NCI-H2171 (cell line): ENCODE data around the gene CRIM1.

Experiments
- DNase-seq: peaks from one replicate; lab custom pipeline; 2025; lab: John Stamatoyannopoulos, UW

The CRIM1 gene

DNA sequence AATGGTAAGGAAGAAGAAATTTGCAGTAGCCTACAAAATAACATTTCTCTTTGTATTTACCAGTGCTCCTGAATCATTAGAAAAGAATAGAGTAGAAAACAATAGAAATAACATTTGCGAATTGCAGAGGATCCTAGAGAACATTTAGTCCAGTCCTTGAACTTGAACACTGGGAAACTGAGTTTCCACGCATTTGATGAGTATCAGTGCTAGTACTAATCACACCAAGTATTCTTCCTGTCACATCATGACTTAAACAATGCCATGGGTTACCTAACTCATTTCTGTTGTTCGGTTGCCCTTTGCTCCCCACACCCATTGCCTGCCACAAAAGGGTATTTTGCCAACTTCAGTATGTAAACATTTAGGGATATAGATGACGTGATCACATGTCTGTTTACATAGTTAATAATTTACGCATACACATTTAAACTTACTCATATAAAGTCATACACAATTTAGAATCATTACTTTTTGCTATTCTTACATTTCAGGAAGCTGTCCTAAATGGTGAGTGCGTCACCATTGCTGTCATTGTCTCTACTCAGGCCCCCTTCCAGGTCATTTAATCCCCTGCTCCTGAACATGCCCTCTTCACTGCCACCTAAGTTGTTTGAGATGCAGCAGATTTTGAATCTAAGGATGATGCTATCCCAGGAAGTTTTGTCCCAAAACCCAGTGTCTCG, 42.3 kb downstream of the CRIM1 start:
- no peak for DNase-seq

DNA sequence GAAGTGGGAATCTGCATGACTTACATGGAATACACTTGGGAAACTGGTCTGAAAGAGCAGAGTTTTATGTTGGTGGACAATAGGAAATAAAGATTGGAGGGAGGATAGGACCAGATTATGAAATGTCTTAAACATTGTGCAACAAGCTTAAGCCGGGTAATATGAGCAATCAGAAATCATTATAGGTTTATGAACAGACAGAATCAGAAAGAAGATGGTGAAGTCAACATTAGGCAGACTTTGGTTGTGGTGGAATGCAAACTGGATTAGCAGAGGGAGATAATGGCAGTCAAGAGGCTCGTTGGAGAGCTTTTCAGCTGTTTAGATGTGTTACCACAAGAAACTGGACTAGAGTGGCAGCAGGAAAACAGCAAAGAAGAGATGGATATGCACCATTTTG, 43.5 kb downstream of the CRIM1 start:
- no peak for DNase-seq

DNA sequence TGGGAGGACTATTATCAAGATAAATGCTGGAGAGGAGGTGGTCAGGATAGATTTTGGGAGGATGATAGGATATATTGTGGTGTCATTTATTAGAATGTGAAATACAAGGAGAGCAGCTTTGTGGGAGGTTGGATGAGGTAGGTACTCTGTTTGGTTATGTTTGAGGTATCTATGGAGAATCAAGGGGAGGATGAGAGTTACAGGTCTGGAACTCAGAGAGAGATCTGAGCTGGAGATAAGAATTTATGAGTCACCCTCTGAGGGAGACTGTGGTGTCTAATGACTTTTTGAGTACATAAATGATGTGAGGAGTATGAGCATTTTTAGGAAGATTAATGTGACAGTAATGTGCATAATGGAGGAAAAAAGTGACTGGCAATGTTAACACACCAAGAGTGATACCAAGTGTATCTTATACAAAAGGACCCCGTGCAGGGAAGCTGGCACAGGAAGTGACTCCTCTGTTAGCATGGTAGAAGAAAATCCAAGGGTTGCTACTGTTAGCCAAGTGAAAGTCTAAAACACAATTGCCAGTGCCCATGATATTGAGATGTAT, 48.2 kb downstream of the CRIM1 start:
- DNase-seq: no peak

DNA sequence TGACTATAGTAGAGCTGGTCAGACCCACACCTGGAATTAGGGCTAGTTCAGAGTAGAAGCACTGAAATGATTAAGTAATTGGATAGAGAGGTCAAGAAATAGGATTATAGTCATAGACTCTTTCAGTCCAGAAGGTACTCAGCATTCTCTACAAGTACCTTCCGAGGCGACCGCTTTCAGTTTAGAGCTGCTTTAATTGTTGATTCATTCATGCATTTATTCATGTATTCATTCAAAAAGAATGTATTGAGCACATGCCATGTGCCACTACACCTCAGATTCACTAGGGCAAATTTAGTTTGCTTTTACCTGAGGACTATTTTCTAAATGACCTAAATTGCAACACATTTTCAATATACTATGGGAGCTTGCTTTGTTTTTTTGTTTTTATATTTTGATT, 48.7 kb downstream of the CRIM1 start:
- DNase-seq: no peak

DNA sequence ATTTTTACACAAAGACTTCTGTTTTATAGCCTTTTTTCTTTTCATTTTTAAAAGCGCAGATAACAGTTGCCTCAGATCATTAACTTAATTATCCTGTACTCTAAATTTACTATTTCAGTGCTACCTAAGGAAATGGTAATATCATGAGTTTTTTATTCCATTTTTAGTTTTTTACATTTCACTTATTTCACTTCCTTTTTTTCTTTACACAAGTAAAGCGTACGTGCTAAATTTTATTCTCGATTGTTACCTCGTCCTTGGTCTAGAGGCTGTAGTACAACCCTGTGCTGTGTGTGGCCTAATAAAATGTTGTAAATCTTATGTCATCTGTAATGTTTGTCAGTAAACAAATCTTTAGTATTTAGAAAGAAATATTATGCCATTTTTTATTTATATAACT, 49.2 kb downstream of the CRIM1 start:
- DNase-seq: no peak

DNA sequence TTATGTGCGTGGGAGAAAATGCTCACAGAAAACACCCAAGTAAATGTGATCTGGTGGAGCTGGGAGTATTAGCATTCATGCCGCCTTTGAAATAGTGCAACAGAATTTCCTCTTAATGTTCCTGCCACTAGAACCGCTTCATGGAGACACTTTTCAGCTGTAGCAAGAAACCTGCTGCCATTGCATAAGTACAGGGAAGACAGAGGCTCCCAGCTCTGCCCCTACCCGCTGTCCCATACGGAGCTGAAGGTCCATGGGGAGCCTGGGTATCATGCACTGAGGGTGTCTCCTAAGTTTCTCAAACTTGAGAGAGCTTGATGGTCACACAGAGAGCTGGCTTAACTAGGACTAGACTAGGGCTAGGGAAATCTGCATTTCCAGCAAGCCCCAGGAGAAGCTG, 49.6 kb downstream of the CRIM1 start:
- no peak for DNase-seq

DNA sequence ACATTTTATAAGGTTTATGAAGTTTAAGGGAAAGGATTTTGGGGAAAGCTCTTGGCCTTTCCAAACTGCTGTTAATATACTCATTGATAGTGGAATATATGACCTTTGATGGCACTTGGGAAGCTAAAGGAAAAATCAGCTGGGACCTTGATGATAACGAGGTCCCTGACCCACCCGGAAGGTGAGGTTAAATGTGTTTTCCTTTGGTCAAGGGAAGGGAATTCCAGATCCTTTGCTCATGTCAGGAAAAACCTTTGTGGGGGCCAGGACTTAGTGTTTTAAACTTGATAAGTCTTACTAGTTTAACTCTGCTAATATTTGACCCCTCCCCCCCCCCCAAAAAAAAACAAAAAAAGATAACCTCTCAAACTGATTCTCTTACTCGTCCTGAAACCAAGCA, 50.7 kb downstream of the CRIM1 start:
- no peak for DNase-seq

- no peak for DNase-seq
Observed at GRCh38 chr2:36407413-36407812, 51.8 kb downstream of the CRIM1 start.

GRCh38 chr2:36408198-36408703, 52.7 kb downstream of the CRIM1 start:
- no peak for DNase-seq

DNA sequence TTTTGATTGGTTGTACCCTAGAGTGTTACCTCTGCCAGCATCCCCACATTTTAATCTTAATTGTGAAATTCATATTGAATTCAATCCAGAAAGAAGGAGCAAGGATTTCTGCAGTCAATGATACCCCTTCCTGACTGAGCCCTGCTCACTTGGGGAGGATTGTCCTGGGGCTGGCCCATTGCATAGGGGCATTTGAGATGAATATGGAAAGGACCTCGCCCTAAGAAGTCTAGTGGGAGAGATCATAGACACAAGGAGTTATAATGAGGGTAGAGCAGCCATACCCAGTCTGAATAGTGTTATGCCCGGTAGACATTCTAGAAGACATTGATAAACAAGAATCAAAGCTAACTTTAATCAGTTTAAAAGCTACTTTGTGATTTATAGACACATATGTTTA, 53.8 kb downstream of the CRIM1 start:
- DNase-seq: no peak

GRCh38 chr2:36409935-36410334, 54.4 kb downstream of the CRIM1 start:
- no peak for DNase-seq

DNA sequence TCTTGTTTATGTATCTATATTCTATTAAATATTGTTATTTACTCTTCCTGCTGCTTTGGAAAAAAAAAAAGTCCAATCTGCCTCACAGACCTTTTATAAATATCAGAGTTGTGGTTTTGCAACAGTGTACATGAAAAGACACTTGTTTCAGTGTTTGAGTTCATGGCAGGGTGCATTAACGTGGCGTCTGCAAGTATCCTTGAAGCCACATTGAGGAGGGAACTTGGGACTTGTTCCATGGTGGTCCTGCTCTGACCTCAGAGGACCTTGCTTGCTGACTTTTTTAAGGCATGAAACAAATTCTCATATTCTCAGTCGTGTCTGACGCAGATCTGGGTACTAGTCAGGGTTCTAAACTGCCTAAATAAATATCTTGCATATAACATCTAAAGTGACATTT, 55.1 kb downstream of the CRIM1 start:
- no peak for DNase-seq

DNA sequence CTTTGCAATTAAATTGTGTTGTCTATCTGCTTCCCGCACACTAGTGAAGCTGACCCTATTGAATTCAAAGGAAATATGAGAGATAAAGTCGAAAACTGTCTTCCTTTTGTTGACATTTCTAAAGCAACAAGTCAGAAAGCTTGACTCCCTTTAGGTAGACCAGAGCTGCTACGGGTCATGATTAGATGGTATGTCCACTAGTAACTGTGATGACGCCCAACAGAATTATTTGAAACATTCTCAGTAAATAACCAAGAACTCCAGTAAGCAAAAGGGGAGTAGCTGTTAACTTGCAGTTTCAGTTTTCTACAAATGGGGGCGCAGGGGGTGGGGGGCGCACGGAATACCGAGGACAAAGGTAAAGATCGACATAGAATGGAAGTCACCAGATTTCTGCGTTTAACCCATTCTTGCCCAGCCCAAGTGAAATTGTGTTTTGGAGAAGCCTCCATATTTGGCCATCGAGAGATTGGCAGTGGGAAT, 56.4 kb downstream of the CRIM1 start:
- no peak for DNase-seq

DNA sequence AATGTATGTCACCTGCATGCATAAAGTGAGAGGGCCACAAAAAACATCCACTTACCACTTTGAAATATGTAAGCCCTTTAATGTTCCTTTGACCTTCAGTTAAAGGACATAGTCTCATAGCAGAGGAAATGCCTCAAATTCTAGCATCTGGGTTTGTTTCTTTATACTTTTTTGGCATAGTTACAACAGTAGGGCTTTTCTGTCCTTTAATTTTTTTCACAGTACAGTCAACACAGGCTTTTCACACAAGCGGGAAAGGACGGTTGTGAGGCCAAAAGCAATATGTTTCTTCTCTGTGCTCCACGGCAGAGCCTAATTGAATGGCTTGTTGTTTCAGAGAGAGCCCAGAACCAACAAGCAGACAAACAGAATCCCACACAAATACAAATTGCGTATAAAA, 57.6 kb downstream of the CRIM1 start:
- no peak for DNase-seq

DNA sequence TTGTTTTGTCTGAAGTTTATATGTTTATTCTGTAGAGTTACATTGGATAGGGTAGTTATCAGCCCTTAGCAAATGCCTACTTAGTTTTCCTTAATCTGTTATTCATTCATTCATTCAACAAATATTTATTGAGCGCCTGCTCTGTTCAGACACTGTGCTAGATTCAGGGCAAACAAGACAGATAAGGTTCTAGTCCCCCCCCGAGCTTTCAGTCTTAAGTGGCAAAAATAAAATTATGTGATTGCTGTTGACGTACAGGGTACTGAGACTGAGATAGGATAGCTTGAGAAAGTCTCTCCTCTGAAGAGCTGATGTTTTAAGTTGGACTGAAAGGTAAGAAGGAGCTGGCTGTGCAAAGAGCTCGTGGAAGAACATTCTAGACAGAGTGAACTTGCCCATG, 58.7 kb downstream of the CRIM1 start:
- no peak for DNase-seq

DNA sequence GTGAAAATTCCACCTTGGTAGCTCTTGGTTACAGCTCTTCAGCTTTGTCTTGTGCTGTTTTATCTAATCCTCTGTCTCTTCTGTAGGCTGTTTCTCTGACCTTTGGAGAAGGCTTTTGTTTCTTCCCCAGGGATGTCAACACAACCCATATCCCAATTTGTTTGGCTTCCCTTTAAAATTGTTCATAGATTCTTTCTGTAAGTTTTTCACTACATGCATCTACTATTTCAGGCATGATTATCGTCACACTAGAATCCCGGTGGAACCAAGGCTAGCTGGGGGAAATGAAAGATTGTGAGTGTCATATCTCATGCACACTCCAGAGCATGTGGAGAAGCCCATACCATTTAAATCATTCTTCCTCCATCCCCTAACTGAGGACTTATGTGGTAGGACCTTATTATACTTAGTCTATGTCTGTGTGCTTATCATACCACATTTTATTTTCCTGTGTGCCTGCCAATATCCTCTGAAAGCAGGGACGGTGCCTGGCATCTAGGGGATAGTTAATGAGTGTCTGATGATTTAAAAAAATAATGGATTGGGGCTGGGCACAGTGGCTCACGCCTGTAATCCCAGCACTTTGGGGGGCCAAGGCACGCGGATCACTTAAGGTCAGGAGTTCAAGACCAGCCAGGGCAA, 59.9 kb downstream of the CRIM1 start:
- no peak for DNase-seq

DNA sequence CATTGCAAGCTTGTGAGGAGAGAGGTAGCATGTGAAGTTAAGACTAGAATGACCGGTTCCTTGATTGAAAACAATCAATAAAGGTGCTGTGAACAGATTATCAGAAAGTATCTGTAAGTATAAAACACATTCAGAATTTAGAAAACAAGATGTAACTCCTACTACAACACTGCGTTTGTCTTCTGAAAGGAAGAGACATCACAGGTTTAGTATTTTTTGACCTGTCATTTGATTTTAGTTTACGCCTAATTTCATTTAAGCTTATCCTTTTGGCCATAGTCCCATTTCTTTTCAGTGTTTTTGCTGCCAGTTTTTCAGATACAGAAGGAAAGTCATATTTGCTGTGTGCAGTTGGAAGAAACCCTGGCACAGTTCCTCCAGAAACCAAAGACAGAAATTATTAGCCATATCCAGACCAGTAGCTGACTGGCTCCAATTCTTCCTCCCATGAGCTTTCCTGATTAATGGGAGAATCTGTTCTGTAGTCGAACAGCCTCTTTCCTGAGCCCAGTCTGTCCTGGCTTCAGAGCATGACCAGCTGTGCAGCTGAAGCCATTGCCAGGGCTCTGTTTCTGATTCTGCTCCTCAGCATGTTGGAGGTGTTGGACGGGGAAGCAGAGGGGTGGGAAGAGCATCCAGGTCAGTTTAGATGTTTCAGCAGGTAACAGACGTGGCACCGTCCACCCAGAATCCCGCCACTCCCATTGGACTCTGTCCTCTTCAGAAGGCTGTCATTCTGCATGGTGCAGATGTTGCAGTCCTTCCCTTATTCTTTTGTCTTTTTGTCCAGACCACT, 61.0 kb downstream of the CRIM1 start:
- DNase-seq: no peak

- DNase-seq: no peak
Observed at GRCh38 chr2:36420569-36421181, 65.1 kb downstream of the CRIM1 start.

- no peak for DNase-seq
Observed at GRCh38 chr2:36421379-36421778, 65.8 kb downstream of the CRIM1 start.

DNA sequence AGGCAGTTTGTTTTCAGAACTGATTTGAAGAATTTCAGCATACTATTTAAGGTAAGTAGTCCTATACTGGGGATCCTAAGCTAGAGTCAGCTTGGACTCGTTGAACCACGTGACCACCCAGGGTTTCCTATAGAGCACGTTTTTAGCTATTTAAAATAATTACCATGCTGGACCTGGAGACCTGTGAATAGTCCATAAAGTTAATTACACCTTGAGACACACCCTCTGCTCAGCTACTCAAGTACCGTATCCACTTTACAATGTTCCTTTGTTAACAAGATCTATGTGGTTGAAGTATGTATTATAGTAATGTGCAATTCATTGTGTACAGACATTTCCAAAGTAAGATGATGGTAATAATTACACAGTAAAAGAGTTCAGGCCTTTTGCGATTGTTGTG, 67.6 kb downstream of the CRIM1 start:
- DNase-seq: no peak

DNA sequence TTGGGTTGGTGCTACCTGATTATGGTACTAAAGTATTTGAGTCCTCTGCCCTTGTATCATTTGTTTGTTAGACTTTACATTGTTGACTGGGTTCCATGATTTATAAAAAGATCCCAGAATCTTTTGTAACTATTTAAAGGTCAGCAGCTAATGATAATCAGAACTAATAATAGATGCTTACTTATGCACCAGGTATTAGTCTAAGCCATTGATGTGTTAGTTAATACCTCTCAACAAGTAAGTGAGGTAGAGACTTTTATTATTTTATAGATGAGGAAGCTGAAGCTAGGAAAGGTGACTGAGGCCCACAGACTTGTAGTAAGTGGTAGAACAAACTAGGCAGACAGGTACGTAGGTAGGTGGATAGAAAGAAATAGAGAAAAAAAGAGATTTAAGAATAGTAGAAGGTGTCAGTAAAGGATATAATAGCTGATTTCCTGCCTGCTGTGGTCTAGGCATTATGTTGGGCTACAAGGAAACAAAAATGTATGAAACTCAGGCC, 68.1 kb downstream of the CRIM1 start:
- no peak for DNase-seq
